C4-2B (cell line): ENCODE measurements around the gene PITPNC1.

Experiments
- CTCF ChIP-seq: fragments of 450-650 bp; conservative IDR thresholded peaks from 2 replicates; pipeline ENCODE4 v1.5.1; 2017; ENCODE audit warnings: mild to moderate bottlenecking
- ZFX ChIP-seq: fragments of 450-650 bp; IDR thresholded peaks from 2 replicates; pipeline ENCODE4 v1.6.1; 2017

- no peak for TF ChIP-seq CTCF
- no peak for TF ChIP-seq ZFX
These were observed 280.5 kb downstream of the PITPNC1 start for GRCh38 chr17:67657596-67657995.
